K562 (cell line): ENCODE data around the gene PGPEP1. TPM values are rescaled to one million over a fixed set of nuclear protein-coding genes. Genes with fewer than 3 reads are reported as not detected.

Experiments
- ARHGAP35 ChIP-seq: fragments of 450-650 bp; IDR thresholded peaks from 2 replicates; pipeline ENCODE4 v1.6.1; 2018; ENCODE audit not compliant: partially characterized antibody
- CAMTA2 ChIP-seq: fragments of 250-450 bp; sonication (Bioruptor Pico); conservative IDR thresholded peaks from 2 replicates; pipeline ENCODE4 v1.5.1; 2022
- CBX3 ChIP-seq, 2 experiments: IDR thresholded peaks; 1 replicate in 1 of 2; 2 replicates in 1 of 2; pipeline ENCODE4 v1.6.1; 2012; ENCODE audit warnings: inconsistent platforms in 2 of 2, low read length in 2 of 2, borderline replicate concordance in 1 of 2, control low read depth in 1 of 2
- ETS2 ChIP-seq: IDR thresholded peaks from 2 replicates; pipeline ENCODE4 v1.6.1; 2016; ENCODE audit warnings: borderline replicate concordance, missing genetic modification characterization, mild to moderate bottlenecking, moderate library complexity, missing compliant biosample characterization; ENCODE audit not compliant: poor library complexity, severe bottlenecking
- HDAC2 ChIP-seq: fragments of 450-650 bp; IDR thresholded peaks from 2 replicates; pipeline ENCODE4 v1.6.1; 2016; ENCODE audit warnings: mild to moderate bottlenecking
- ILK ChIP-seq: fragments of 450-650 bp; IDR thresholded peaks from 2 replicates; pipeline ENCODE4 v1.6.1; 2016; ENCODE audit warnings: missing genetic modification characterization, low read depth, mild to moderate bottlenecking, missing compliant biosample characterization, moderate library complexity, borderline replicate concordance
- KLF16 ChIP-seq: IDR thresholded peaks from 2 replicates; pipeline ENCODE4 v1.6.1; 2016; ENCODE audit warnings: antibody characterized with exemption
- NFYB ChIP-seq: IDR thresholded peaks from 2 replicates; pipeline ENCODE4 v1.6.1; 2011; ENCODE audit warnings: mild to moderate bottlenecking, moderate library complexity; ENCODE audit not compliant: insufficient read length; ENCODE audit errors: extremely low read depth
- RHOXF2B ChIP-seq: fragments of 250-450 bp; sonication (Bioruptor Pico); conservative IDR thresholded peaks from 2 replicates; pipeline ENCODE4 v1.5.1; 2021
- SIN3B ChIP-seq: fragments of 450-650 bp; IDR thresholded peaks from 2 replicates; pipeline ENCODE4 v1.6.1; 2017; ENCODE audit warnings: low read depth, mild to moderate bottlenecking, moderate library complexity
- ZNF586 ChIP-seq: fragments of 450-650 bp; formaldehyde crosslinking; conservative IDR thresholded peaks from 2 replicates; pipeline ENCODE4 v1.4.0; 2020; ENCODE audit warnings: mild to moderate bottlenecking, moderate library complexity
- polyA plus RNA-seq, 8 experiments: library from polyadenylated mRNA; depleted of rRNA in 4 of 8; stranded (reverse) in 5 of 8; unstranded in 3 of 8; fragments of >200 nt; fragmentation: Nextera tagmentation in 2 of 8; fragmentation: Illumina TruSeq in 1 of 8; extraction: Ambion mirVana in 2 of 8; extraction: Trizol in 1 of 8; gene quantifications; 2 replicates each; pipeline versions ENCODE4 v1.2.1 to v1.2.3, GENCODE V29; 2011 to 2014; ENCODE audit warnings: inconsistent platforms in 1 of 8, missing spikeins in 1 of 8
- total RNA-seq, 7 experiments: library from RNA; depleted of rRNA in 6 of 7; stranded (reverse); fragments of >200 nt in 6 of 7; fragmentation: Illumina TruSeq in 2 of 7; extraction: Trizol in 2 of 7; gene quantifications; 2 replicates each; pipeline versions ENCODE4 v1.2.1 to v1.2.3, GENCODE V29; 2011 to 2021; ENCODE audit warnings: low replicate concordance in 1 of 7
- TF ChIP-seq, protein P1 (sequence below): sonication (generic); formaldehyde crosslinking; IDR thresholded peaks from 2 replicates; pipeline ENCODE4 v1.8.0; 2023; ENCODE audit warnings: missing genetic modification reagents, mild to moderate bottlenecking, borderline replicate concordance
- TF ChIP-seq, protein P2 (sequence below): sonication (generic); formaldehyde crosslinking; IDR thresholded peaks from 2 replicates; pipeline ENCODE4 v1.8.0; 2022; ENCODE audit warnings: mild to moderate bottlenecking, low read depth, missing genetic modification reagents
- TF ChIP-seq, protein P3 (sequence below): fragments of 250-450 bp; sonication (Bioruptor Pico); IDR thresholded peaks from 2 replicates; pipeline ENCODE4 v1.5.0; 2020; ENCODE audit warnings: mild to moderate bottlenecking
- TF ChIP-seq, protein P4 (sequence below): fragments of 450-650 bp; IDR thresholded peaks from 2 replicates; pipeline ENCODE4 v1.7.1; 2018; ENCODE audit warnings: mild to moderate bottlenecking, low read depth; ENCODE audit not compliant: partially characterized antibody
- TF ChIP-seq, protein P5 (sequence below): fragments of 450-650 bp; formaldehyde crosslinking; conservative IDR thresholded peaks from 2 replicates; pipeline ENCODE4 v1.4.0; 2022; ENCODE audit warnings: mild to moderate bottlenecking, missing genetic modification characterization

Gene PGPEP1
- total and polyA plus RNA-seq, 9 of the 15 experiments (the other 6 are each of a cell fraction or from before 2014, with no cell fraction given): 10.0 to 69.6 (median 33.5) TPM

DNA sequence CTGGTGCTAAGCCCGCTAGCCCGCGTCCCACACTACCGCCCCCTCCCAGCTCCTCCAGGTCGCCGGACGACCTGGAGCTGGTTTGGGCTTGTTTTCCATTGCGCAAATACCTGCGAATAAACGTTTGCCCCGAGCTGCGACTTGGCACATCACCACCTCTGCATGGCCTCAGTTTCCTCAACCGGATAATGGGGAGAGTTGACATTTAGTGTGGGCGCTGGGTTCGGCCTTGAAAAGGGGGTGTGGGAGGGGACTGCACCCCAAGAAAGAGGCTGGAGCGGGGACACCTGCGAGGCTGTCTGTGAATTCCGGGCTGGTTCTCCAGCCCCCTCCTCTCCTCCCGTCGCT lies 48.0 kb upstream of the PGPEP1 start (continued):
- TF ChIP-seq CBX3 (IDR thresholded peaks at IDR 0.05; ENCODE audit: borderline replicate concordance in 1 of 2, low read length in 2 of 2) (0 out of 3 replicates have a peak, but pooled peaks of 1 of the 2 experiments have one; percentile 38), CAMTA2 (CRISPR knock-in tag) (no peak), HDAC2 (no peak), KLF16 (no peak), NFYB (no peak), RHOXF2B (CRISPR knock-in tag) (no peak), SIN3B (no peak; the same call in 1 of the 2 replicates), ARHGAP35 (no peak), ETS2 (no peak), ILK (tag) (no peak), ZNF586 (CRISPR knock-in tag) (no peak)
- TF ChIP-seq, protein P1, sequence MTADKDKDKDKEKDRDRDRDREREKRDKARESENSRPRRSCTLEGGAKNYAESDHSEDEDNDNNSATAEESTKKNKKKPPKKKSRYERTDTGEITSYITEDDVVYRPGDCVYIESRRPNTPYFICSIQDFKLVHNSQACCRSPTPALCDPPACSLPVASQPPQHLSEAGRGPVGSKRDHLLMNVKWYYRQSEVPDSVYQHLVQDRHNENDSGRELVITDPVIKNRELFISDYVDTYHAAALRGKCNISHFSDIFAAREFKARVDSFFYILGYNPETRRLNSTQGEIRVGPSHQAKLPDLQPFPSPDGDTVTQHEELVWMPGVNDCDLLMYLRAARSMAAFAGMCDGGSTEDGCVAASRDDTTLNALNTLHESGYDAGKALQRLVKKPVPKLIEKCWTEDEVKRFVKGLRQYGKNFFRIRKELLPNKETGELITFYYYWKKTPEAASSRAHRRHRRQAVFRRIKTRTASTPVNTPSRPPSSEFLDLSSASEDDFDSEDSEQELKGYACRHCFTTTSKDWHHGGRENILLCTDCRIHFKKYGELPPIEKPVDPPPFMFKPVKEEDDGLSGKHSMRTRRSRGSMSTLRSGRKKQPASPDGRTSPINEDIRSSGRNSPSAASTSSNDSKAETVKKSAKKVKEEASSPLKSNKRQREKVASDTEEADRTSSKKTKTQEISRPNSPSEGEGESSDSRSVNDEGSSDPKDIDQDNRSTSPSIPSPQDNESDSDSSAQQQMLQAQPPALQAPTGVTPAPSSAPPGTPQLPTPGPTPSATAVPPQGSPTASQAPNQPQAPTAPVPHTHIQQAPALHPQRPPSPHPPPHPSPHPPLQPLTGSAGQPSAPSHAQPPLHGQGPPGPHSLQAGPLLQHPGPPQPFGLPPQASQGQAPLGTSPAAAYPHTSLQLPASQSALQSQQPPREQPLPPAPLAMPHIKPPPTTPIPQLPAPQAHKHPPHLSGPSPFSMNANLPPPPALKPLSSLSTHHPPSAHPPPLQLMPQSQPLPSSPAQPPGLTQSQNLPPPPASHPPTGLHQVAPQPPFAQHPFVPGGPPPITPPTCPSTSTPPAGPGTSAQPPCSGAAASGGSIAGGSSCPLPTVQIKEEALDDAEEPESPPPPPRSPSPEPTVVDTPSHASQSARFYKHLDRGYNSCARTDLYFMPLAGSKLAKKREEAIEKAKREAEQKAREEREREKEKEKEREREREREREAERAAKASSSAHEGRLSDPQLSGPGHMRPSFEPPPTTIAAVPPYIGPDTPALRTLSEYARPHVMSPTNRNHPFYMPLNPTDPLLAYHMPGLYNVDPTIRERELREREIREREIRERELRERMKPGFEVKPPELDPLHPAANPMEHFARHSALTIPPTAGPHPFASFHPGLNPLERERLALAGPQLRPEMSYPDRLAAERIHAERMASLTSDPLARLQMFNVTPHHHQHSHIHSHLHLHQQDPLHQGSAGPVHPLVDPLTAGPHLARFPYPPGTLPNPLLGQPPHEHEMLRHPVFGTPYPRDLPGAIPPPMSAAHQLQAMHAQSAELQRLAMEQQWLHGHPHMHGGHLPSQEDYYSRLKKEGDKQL (CRISPR knock-in tag): no peak
- TF ChIP-seq, protein P2, sequence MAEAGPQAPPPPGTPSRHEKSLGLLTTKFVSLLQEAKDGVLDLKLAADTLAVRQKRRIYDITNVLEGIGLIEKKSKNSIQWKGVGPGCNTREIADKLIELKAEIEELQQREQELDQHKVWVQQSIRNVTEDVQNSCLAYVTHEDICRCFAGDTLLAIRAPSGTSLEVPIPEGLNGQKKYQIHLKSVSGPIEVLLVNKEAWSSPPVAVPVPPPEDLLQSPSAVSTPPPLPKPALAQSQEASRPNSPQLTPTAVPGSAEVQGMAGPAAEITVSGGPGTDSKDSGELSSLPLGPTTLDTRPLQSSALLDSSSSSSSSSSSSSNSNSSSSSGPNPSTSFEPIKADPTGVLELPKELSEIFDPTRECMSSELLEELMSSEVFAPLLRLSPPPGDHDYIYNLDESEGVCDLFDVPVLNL: no peak
- TF ChIP-seq, protein P3, sequence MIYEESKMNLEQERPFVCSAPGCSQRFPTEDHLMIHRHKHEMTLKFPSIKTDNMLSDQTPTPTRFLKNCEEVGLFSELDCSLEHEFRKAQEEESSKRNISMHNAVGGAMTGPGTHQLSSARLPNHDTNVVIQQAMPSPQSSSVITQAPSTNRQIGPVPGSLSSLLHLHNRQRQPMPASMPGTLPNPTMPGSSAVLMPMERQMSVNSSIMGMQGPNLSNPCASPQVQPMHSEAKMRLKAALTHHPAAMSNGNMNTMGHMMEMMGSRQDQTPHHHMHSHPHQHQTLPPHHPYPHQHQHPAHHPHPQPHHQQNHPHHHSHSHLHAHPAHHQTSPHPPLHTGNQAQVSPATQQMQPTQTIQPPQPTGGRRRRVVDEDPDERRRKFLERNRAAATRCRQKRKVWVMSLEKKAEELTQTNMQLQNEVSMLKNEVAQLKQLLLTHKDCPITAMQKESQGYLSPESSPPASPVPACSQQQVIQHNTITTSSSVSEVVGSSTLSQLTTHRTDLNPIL (CRISPR knock-in tag): no peak
- TF ChIP-seq, protein P4, sequence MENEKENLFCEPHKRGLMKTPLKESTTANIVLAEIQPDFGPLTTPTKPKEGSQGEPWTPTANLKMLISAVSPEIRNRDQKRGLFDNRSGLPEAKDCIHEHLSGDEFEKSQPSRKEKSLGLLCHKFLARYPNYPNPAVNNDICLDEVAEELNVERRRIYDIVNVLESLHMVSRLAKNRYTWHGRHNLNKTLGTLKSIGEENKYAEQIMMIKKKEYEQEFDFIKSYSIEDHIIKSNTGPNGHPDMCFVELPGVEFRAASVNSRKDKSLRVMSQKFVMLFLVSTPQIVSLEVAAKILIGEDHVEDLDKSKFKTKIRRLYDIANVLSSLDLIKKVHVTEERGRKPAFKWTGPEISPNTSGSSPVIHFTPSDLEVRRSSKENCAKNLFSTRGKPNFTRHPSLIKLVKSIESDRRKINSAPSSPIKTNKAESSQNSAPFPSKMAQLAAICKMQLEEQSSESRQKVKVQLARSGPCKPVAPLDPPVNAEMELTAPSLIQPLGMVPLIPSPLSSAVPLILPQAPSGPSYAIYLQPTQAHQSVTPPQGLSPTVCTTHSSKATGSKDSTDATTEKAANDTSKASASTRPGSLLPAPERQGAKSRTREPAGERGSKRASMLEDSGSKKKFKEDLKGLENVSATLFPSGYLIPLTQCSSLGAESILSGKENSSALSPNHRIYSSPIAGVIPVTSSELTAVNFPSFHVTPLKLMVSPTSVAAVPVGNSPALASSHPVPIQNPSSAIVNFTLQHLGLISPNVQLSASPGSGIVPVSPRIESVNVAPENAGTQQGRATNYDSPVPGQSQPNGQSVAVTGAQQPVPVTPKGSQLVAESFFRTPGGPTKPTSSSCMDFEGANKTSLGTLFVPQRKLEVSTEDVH: no peak
- TF ChIP-seq, protein P5, sequence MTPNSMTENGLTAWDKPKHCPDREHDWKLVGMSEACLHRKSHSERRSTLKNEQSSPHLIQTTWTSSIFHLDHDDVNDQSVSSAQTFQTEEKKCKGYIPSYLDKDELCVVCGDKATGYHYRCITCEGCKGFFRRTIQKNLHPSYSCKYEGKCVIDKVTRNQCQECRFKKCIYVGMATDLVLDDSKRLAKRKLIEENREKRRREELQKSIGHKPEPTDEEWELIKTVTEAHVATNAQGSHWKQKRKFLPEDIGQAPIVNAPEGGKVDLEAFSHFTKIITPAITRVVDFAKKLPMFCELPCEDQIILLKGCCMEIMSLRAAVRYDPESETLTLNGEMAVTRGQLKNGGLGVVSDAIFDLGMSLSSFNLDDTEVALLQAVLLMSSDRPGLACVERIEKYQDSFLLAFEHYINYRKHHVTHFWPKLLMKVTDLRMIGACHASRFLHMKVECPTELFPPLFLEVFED (CRISPR knock-in tag): no peak
